Measurements from ENCODE around the gene FAM210B. TPM values are rescaled to one million over a fixed set of nuclear protein-coding genes. Genes with fewer than 3 reads are reported as not detected.

FAM210B gene
- total and polyA plus RNA-seq, 10 of the 15 experiments (the other 5 are each of a cell fraction or from before 2014, with no cell fraction given), result 0.13 to 1.4 (median 0.68) TPM

GRCh38 chr20:56392132-56392880 lies 33.5 kb downstream of the FAM210B start, which contains the start of the genes AURKA and CSTF1 (continued):
- TF ChIP-seq SKIL (IDR thresholded peaks at IDR 0.05; ENCODE audit: low read depth, poor library complexity, severe bottlenecking) (no peak), RBBP5 (conservative IDR thresholded peaks at IDR 0.05) (0 out of 2 replicates have a peak, but pooled peaks have one; percentile 34), SIN3A (IDR thresholded peaks at IDR 0.05; ENCODE audit: low read depth, low read length) (peak; percentile 99), RAD51 (IDR thresholded peaks at IDR 0.05) (peak; percentile 61), RCOR1 (conservative IDR thresholded peaks at IDR 0.05; ENCODE audit: low read depth, low read length) (no peak), TCF12 (IDR thresholded peaks at IDR 0.05; ENCODE audit: low read depth, low read length) (peak; percentile 8; the same call in 1 of the 2 replicates), POLR2AphosphoS5 (IDR thresholded peaks at IDR 0.05; ENCODE audit: low read length) (peak; percentile 80), ZNF207 (IDR thresholded peaks at IDR 0.05; ENCODE audit: borderline replicate concordance) (peak; percentile 74; the same call in 1 of the 2 replicates), PAX5 (IDR thresholded peaks at IDR 0.05; ENCODE audit: borderline replicate concordance, low read depth, low read length) (no peak; the same call in 1 of the 2 replicates), POU2F2 (IDR thresholded peaks at IDR 0.05; ENCODE audit: borderline replicate concordance, low read depth, low read length) (peak; percentile 77; the same call in 2 of the 3 replicates), CTCF (IDR thresholded peaks at IDR 0.05 in 2 of 3, conservative IDR thresholded peaks at IDR 0.05 in 1 of 3; ENCODE audit: control insufficient read depth in 2 of 3, extremely low read depth in 1 of 3, insufficient read depth in 1 of 3, low read depth in 3 of 3, low read length in 3 of 3) (no peak), E2F4 (IDR thresholded peaks at IDR 0.05; ENCODE audit: low read depth, low read length) (peak; percentile 88), YY1 (IDR thresholded peaks at IDR 0.05; ENCODE audit: low read depth, low read length) (peak; percentile 99), FOS (IDR thresholded peaks at IDR 0.05; ENCODE audit: borderline replicate concordance, extremely low read depth, insufficient read length) (peak; percentile 47), EZH2 (IDR thresholded peaks at IDR 0.05; ENCODE audit: borderline replicate concordance, control insufficient read depth, low read depth, low read length) (no peak), NKRF (conservative IDR thresholded peaks at IDR 0.05) (peak; percentile 99), BCL3 (IDR thresholded peaks at IDR 0.05; ENCODE audit: borderline replicate concordance, insufficient read depth, low read depth, low read length, poor library complexity, severe bottlenecking) (no peak), JUND (IDR thresholded peaks at IDR 0.05; ENCODE audit: low read depth, low read length) (no peak), PKNOX1 (IDR thresholded peaks at IDR 0.05) (peak; percentile 80)
